ENCODE results near the gene DDX49. TPM values are rescaled to one million over a fixed set of nuclear protein-coding genes. Genes with fewer than 3 reads are reported as not detected.

The DDX49 gene
- total and polyA plus RNA-seq, 2 of the 4 experiments (the other 2 are of a cell fraction) = 50.9 to 52.1 TPM

- Histone ChIP-seq H3K9ac (ENCODE audit: low read depth, low read length) (no peak overlapping the region), H3K18ac (ENCODE audit: low read depth, low read length) (no peak overlapping the region), H3K4ac (ENCODE audit: low read depth, low read length) (no peak overlapping the region), H3K79me1 (ENCODE audit: low read depth in 1 of 2, low read length in 2 of 2) (peaks cover 0 to 3% of the 10 kb centered on the region in 2 experiments; a peak in 1 of 4 replicates), H3K9me1 (ENCODE audit: insufficient read depth, low read length) (no peaks in the 10 kb centered on the region), H4K91ac (ENCODE audit: insufficient read depth, low read depth, low read length) (no peak overlapping the region), H3K4me1 (ENCODE audit: control insufficient read depth, insufficient read depth, low read length) (peaks cover 8% of the 10 kb centered on the region; the same call in 1 of the 2 replicates), H2BK20ac (ENCODE audit: low read depth, low read length) (no peak overlapping the region), H2BK5ac (ENCODE audit: low read depth, low read length, poor library complexity, severe bottlenecking) (no peak overlapping the region), H4K20me1 (ENCODE audit: insufficient read depth, low read length) (peaks cover 28% of the 10 kb centered on the region), H3K23ac (ENCODE audit: low read depth, low read length) (no peak overlapping the region), H2BK15ac (ENCODE audit: low read depth, low read length) (no peak overlapping the region), H3K36me3 (ENCODE audit: control insufficient read depth, insufficient read depth, low read length) (peaks cover 29% of the 10 kb centered on the region), H3K4me3 (ENCODE audit: insufficient read depth, low read depth, low read length) (no peak overlapping the region), H2AK5ac (ENCODE audit: low read depth, low read length) (no peak overlapping the region), H3K56ac (ENCODE audit: extremely low read depth, insufficient read depth, low read length) (no peak overlapping the region), H3K9me3 (ENCODE audit: control insufficient read depth, insufficient read depth, low read length) (no peaks in the 10 kb centered on the region), H2BK120ac (ENCODE audit: low read depth, low read length) (no peak overlapping the region), H3K27me3 (ENCODE audit: control insufficient read depth, insufficient read depth, low read length) (peaks cover 7% of the 10 kb centered on the region; the same call in 1 of the 2 replicates), H4K5ac (ENCODE audit: low read depth, low read length) (no peak overlapping the region), H4K8ac (ENCODE audit: low read depth in 2 of 2, low read length in 2 of 2) (no peak overlapping the region), H3K4me2 (ENCODE audit: low read depth, low read length) (no peak overlapping the region), H3K27ac (ENCODE audit: insufficient read depth, low read length) (no peak overlapping the region), H3K14ac (replicated peaks; ENCODE audit: low read depth, low read length) (no peak overlapping the region), H2AK9ac (replicated peaks; ENCODE audit: low read depth, low read length, poor library complexity) (no peak overlapping the region), H2AFZ (replicated peaks; ENCODE audit: low read length, poor library complexity) (no peak overlapping the region)
- POLR2A ChIA-PET (ENCODE audit: unreplicated experiment) = interaction anchor here (1.0 kb wide), 1 partner anchor 21 kb away, joined by 3 read pairs; the partner anchor contains the start of genes COPE and DDX49
- no peak for DNase-seq
- WGBS, 2 experiments (ENCODE audit: extremely low coverage in 2 of 2, insufficient read length in 1 of 2) = 64% methylated on average over 6 of the region's 18 CpGs; no CpG with 5 or more reads in 1 of the 2 experiments
- CTCF ChIA-PET = no interaction called here
- dilution Hi-C loops (cut with HindIII; ENCODE audit: low sequenced_read_pairs, unreplicated experiment) (no loop called here), intact Hi-C loops (cut with micrococcal nuclease) (no loop called here), in situ Hi-C loops (cut with MboI; ENCODE audit: low sequenced_read_pairs) (no loop called here)
- TF ChIP-seq CHD1 (IDR thresholded peaks at IDR 0.05; ENCODE audit: low read depth, low read length) (no peak), FOS (IDR thresholded peaks at IDR 0.05; ENCODE audit: low read depth, low read length) (no peak), BHLHE40 (IDR thresholded peaks at IDR 0.05; ENCODE audit: low read depth, low read length) (0 out of 2 replicates have a peak, but pooled peaks have one; percentile 38)
- ATAC-seq (ENCODE audit: low read depth) = no peak
- BruUV-seq (replicated peaks) = no TSS peak
Measured at GRCh38 chr19:18898081-18898606, 21.4 kb upstream of the DDX49 start.
